HG03108 (cell line): ENCODE measurements around the gene RTP3.

Experiments used
- ATAC-seq: cut with Tn5 transposase; IDR thresholded peaks from one replicate; pipeline ENCODE4 v1.9.1; 2021; ENCODE audit warnings: moderate library complexity; ENCODE audit not compliant: unreplicated experiment

Gene RTP3

DNA sequence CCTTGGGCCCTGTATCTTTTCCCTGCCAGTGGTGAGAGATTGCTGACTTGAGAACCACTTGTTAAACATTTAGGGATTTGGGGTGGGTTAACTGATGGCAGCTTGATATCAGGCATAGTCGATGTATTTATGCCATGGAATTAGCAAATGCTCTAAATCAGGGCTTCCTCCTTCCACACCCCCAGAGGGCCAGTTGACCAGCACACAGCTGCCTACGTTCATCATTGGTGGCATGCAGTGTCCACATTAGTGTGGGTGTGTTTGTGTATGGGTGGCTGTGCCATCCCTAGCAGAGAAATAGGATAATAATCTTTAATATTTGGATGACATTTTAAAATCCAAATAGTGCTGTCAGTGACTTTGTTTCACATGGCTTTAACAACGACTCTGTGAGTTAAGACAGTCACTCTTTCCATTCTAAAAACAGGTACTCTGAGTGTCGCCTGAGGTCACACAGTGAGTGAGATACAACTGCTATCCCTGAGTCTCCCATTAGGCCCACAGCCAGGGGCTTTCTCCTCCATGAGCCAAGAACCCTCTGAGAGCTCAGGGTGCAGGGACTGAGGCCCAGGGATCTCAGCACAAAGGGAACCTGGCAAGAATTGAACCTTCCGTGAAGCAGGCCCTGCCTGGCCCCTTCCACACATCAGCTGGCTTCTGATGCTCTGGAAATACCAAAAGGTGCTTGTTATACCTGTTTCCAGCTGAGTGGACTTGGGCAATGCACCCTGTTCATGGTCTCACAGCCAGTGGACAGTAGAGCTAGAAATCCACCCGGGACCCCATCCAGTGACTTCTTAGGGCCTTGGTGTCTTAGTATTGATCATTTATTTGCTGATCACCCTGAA, 28.8 kb upstream of the RTP3 start:
- ATAC-seq: no peak

DNA sequence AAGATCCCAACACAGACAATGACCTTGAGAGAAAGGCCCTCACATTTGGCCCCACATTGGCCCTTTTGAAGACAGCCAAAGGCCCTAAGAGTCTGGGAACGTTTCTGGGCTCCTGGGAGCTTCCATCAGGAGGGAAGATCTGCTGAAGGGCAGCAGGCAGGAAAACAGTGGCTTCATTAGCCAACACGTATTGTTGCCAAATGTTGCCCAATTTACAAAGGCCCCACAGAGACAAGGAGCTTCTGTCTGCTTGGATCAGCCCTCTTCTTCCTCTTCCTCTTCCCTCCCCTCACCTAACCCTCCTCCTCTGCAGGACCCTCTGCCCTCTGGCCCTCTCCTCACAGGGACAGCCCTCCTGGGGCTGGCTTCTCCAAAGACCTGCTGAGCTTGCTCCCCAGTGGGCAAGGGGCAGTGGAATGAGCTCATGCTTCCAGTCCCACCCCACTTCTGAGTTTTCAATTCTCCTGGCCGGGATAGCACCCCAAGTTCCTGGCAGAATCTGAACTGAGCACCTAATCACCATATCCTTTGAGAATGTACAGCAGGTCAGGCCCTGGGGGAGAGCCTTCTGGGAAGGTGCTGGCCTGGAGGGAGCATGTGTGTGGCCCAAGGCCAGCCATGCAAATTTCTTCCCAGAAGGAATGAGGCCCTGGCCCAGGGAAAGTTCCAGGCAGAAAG, 28.0 kb upstream of the RTP3 start:
- no peak for ATAC-seq

DNA sequence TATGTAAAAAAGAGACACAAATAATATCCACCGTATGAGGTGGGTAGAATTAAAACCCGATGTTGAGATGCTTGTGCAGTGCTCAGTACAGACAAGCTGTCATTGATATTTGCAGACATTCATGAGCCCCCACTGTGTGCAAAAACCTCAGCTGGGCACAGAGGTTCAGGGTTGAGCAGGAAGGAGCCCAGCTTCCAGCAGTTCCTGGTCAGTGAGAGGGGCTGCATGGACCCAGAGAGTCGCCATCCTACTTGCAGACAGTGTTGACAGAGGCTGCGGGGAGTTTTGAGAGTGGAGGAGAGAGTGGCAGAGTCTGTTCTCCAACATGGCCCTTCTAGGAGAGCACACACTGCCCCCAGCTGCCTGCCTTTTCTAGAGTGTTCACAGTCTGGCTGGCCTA, 26.9 kb upstream of the RTP3 start:
- no peak for ATAC-seq

DNA sequence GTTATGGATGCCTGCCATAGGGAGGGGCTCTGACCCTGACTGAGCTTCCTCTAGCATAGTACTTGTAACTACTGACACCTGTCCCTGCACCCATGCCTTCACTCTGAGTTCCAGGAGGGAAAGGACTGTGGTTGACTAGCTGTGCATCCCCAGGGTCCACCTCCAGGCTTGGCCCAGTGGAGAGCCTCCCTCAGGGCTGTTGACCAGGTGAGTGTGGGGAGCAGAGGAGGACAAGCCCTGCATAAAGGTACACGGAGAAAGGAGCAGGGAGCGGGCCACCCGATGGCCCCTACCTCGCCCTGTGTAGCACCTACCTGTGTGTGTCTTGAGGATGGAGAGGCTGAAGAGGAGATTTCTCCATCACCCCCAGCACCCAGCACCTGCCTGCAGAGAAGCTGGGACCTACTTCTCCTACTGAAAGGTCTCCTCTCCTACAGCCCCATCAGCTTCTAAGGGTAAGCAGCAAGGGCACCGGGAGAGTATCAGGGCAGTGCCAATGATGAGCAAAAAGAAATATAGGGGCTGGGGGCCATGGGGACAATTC, 26.3 kb upstream of the RTP3 start:
- ATAC-seq: no peak

DNA sequence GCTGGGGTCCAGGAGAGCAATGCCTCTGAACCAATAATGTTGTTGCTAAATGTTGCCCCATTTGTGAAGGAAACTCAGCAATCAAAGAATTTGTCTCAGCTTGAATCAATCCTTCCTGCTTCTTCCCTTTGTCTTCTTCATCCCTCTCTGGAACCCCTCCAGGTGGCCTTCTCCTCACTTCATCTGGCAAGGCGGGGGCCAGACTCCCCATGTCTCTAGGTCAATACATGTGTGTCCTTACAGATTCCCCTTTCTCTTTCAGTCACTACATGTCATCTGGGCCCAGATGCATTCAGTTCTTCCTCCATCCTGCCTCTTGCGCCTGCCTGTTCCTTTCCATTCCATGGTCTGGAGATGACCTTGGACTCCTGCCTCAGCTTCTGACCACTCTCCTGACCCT, 25.0 kb upstream of the RTP3 start:
- ATAC-seq: no peak

DNA sequence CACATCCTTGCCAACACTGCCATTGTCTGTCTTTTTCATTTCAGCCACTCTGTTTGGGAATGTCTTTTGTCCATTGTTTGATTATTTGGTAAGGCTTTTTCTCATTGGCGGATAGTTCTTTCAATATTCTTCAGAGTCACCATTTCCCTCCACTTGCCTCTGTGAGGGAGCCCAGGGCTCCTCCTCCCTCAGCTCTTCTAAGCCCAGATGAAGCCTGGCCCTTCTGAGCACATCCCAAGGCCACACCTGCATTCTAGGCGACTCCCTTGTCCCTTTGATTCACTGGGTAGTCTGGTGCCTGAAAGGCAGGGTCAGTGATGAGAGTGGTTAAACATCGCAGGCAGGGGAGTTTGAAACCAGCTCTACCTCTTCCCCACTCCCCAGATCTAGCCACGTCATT, 20.6 kb upstream of the RTP3 start:
- no peak for ATAC-seq

DNA sequence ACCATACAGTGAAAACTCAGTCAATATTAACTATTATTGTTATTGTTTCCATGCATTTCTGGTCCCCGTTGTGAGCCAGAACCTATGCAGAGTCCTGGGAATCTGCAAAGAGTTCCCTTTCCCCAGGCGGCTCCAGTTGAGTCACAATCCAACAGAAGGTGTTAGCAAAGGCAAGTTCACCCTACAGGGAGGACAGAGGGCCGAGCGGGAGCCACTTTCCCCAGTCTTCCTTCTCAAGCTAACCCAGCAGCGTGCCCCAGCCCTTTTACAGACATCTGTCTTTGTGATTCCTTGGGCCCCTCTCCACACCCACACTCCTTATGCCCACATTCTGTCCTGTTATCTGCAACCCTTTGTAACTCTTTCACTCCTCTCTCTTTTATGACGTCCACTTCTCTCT, 20.0 kb upstream of the RTP3 start:
- no peak for ATAC-seq

DNA sequence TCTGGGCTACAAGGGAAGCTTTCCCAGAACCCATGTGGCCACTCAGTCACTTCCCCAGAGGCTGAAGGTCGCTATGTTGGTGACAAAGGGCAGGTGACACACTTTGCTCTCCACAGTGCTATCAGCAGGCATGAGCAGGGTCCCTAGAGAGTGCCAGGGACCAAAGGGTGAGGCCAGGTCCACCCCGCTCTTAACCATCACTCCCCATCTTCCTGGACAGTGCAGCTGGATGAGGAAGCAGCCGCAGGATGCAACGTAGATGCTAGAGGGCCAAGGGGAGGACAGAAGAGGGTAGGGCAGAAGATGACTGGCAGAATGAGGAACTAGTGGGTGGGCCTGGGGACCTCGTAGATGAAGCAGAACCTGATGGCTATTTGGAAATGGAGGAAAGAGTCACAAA, 19.4 kb upstream of the RTP3 start:
- no peak for ATAC-seq

DNA sequence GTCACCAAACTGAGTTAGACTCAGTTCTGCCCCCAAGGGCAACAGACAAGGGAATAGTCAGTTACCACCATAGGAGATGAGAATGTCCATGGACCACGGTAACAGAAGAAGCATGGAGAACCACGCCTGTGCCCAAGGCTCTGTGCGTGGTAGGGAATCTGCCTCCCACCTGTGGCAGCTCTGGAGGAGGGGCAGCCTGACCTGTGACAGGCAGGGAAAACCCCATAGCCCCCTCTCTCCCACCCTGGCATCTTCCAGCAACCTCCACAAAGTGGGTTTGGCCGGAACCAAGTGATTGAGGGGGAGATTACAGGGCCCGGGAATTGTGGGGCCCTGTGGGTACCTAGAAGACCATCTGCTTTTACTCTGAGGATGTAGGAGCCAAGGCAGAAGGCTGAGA, 18.8 kb upstream of the RTP3 start:
- no peak for ATAC-seq

DNA sequence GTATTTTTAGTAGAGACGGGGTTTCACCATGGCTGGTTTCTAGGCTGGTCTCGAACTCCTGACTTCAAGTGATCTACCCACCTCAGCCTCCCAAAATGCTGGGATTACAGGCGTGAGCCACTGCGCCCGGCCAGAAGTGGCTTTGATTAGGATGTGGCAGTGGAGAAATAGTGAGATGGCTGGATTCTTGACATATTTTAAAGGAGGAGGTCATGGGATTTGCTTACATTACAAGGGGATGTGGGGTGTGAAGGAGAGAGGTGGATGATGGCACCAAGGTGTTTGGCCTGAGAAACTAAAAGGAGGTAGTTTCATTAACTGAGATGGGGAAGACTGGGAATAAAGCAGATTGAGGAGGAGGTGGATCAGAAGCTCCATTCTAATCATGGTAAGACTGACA, 18.1 kb upstream of the RTP3 start:
- no peak for ATAC-seq

DNA sequence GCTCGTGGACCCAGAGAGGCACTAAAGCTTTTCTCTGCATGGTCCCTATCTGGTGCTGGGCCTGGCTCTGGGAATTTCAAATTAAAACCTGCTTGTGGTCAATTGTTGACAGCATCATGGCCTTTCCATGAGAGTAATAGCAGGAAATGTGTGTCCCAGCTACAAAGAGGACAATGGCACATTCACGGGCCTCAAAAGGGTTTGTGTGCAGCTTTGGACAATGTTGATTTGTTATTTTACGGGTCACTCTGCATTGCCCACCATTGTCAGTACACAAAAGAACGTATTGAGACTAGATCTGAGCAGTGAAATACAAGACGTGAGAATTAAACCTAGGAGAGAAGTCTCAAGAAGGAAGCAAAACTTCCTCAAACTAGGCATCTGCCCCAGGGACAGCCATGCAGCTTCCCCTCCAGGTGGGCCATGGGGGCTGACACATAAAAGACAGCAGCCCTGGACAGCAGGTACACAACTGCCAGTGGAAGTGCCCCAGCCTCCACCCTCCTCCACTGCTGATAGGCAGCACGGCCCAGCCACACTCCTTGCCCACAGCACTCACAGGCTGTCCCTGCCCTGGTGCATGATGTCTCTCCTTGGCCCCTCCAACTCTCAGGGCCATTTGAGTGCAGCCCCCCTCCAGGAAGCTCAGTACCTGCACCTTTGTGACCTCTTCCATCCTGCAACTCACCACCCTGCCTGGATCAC, 17.1 kb upstream of the RTP3 start:
- ATAC-seq: no peak

DNA sequence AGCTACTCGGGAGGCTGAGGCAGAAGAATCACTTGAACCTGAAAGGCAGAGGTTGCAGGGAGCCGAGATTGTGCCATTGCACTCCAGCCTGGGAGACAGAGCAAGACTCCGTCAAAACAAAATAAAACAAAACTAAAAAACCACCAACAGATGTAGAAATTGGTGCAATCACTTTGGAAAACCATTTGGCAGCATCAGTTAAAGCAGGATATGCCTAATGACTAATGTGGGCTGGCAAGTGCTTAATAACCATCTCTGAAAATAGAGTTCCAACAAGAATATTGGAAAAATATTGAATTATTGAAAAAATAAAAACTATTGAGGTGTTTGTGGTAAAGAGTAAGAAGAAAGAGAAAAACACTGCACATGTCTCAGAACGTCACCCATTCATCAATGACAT, 16.1 kb upstream of the RTP3 start:
- no peak for ATAC-seq

DNA sequence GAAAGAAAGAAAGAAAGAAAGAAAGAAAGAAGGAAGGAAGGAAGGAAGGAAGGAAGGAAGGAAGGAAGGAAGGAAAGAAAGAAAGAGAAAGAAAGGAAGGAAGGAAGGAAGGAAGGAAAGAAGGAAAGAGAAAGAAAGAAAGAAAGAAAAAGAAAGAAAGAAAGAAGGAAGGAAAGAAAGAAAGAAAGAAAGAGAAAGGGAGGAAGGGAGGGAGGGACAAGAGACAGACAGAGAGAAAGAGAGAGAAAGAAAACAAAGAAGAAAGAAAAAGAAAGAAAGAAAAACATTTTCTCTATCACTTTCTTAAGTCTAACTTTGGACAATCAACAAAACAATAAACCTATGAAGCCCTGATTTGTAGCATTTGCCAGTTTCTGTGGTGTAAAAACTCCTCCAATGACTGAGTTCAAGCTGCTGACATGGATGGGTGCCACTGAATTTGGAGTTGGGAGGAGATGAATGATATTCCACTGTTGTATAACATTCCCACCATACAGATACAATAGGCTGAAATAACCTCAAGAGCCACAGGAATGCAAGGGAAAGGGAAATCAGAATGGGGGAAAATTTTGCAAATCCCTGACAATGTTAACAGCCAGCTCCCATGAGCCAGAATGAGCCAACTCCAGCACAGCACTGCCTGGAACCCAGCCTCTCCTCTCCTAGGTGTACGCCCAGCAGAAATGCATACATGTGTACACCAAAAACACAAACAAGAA, 15.0 kb upstream of the RTP3 start:
- no peak for ATAC-seq

DNA sequence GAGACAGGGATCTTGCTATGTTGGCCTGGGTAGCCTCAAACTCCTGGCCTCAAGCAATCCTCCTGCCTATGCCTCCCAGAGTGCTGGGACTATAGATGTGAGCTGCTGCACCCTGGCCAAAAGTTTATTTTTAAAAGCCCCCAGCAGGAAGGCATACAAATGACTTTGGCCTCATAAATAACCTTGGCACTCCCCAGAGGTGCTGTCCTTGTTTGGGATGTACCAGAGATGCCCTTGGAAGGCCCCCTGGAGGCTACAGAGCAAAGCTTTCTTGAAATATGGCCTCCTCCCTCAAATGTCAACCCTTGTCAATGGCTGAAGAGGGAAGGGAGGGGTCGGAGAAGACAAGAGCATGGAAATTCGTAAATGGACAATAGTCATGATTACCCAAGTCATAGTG, 14.0 kb upstream of the RTP3 start:
- ATAC-seq: no peak

DNA sequence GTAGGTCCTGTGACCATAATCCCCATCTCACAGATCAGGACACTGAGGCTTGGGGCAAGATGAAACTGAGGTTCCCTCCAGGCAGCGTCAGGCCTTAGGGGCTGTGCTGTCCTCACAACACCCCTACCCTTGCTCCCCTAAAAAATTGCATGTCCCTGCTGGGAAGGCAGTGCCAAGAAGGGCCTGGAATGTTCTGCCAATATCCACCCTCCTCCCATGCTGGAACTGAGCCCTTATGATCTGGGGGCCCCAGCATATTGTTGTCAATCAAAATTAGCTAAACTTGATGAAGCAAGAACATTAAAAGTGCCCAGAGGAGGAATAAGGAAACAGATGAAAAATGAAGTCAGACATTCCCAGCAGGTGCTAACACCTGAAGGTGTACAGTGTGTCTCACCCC, 13.4 kb upstream of the RTP3 start:
- no peak for ATAC-seq

DNA sequence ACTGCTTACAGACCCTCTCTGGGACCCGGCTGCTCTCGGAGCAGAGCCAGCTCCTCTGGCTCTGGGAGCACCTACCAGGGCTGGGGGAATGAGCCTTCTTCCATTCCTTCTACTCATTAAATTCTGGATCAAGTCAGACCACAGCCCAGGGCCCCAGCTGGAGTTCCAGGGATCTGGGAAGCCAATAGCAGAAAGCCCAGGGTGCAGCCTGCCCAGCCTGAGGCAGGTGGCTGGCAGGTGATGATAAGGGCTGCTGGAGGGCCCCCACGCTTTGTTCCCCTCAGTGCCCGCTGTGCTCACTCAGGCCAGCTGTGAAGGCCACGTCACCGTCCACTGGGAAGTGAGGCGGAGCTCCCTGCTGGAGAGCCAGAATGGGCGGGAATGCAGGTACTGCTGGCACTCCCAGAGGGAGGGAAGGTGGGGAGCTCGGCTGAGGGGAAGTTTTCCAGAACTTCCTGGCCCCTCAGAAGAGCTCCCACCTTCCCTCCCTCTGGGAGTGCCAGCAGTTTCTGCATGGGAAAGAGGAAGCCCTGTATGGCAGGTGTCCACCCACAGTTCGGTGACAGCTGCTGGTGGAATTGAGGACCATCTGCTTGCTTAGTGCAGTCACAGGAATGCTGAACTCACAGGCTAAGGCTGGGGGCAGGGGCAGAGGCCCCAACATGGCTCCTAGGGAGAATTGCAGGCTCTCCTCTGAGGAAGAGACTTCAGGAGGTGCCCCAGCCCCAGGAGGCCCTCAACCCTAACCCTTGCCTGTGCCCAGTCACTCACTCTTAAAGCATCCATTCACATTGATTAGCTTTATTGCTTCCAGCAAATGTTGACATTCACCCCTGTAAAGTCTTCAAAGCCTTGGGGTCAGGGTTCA, 12.6 kb upstream of the RTP3 start:
- ATAC-seq: no peak

DNA sequence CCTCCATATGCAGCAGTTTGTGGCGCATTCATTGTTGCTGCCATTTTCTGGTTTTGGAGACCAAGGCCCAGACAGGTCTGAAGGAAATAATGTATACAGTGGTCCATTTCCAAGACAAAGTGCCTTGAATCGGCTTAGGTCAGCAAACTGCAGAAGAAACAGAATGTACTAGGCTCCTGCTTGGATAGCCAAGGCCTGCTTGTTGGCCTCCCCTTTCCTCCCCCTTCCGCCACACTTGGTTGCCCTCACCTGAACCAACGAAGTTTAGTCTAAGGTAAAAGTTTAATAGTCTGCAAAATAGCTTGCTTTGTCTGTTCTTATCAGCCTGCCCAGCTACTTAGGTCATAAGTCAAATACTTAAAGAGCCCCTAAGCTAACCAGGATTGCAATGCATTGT, 12.0 kb upstream of the RTP3 start:
- no peak for ATAC-seq

DNA sequence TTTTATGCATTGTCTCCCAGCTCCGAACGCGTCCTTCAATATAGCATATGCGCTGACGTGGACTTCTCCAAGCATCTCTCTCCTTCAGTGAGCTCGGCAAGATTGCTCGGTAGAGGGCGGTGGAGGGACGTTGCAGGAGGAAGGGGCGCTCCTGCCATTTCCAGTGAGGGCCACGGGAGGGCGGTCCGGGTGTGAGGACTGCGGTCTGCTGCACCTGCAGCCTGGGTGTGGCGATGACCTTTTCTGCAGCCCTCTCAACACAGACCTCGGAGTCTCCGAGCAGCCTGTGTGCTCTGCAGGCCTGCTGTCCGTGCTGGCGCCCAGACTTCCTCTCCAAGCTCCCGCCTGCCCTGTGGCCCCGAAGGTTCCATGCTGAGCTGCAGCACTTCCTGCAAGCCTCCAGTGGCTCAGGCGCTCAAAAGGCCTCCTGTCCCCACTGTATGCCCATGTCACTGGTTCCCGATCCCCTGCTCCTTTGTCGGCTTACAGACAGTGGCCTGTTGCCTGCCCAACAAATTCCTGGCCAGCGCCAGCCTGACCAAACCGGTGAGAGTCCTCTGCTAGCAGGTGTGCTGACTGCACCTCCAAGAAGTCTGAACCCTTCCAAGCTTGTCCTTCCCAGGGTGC, 8.9 kb upstream of the RTP3 start:
- ATAC-seq: peak; percentile 87

DNA sequence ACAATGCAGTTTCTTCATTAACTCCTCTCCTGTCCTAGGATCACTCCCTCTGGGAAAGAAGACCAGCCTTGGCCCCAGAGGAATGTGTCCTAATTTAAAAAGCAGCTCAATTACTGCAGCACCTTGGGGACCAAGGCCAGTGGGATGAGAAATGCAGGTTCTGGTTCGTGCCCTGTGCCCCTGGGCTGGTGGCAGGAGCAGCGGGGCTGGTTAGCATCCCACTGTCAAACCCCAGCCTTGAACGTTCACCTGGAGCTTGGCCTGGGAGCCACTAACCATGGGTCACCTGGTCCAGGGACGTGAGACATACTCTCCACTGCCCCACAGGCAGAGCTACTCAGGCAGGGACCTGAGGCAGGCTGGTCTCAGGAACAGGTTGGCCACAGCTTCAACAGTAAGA, 8.4 kb upstream of the RTP3 start:
- no peak for ATAC-seq

DNA sequence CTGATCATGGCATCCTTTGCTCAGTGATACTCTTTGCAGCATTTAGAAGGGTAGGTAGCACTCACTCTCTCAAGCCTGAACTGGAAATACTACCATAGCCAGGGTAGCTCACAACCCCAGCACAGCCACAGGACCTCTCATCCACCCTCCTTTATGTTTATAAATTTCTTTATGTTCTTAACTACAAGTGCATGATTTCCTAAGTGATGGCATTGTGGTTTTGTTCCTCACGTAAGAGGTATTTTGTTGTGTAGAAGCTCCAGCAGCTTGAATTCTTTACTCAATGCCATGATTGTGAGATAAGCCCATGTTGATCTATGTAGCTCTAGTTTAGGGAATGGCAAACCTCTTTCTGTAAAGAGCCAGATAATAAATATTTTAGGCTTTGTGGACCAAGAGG, 7.9 kb upstream of the RTP3 start:
- ATAC-seq: no peak
